ENCODE measurements around the gene KIF6.

The KIF6 gene

GRCh38 chr6:39452306-39453145 lies 272.7 kb downstream of the KIF6 start:
- peak; percentile 21 for DNase-seq (ENCODE audit: low read depth)
- no peak overlapping the region for H3K4me3 ChIP-seq (replicated peaks; ENCODE audit: low read depth, low read length)
- TF ChIP-seq CTCF (IDR thresholded peaks at IDR 0.05; ENCODE audit: low read length, missing control alignments): no peak

GRCh38 chr6:39451831-39452230 lies 273.4 kb downstream of the KIF6 start:
- no peak overlapping the region for H3K4me3 ChIP-seq (replicated peaks; ENCODE audit: low read depth, low read length)
- peak; percentile 38 for TF ChIP-seq CTCF (IDR thresholded peaks at IDR 0.05; ENCODE audit: low read length, missing control alignments)

GRCh38 chr6:39449022-39449421 lies 276.2 kb downstream of the KIF6 start:
- DNase-seq (ENCODE audit: low read depth): no peak
- no peak overlapping the region for H3K4me3 ChIP-seq (replicated peaks; ENCODE audit: low read depth, low read length)
- TF ChIP-seq CTCF (IDR thresholded peaks at IDR 0.05; ENCODE audit: low read length, missing control alignments): no peak

More at GRCh38 chr6:39451831-39452230, 273.4 kb downstream of the KIF6 start:
- no peak for DNase-seq (ENCODE audit: low read depth)

- no peak for DNase-seq (ENCODE audit: low read depth)
- no peak overlapping the region for H3K4me3 ChIP-seq (replicated peaks; ENCODE audit: low read depth, low read length)
- TF ChIP-seq CTCF (IDR thresholded peaks at IDR 0.05; ENCODE audit: low read length, missing control alignments): no peak
Measured at GRCh38 chr6:39446909-39447308, 278.3 kb downstream of the KIF6 start.

DNA sequence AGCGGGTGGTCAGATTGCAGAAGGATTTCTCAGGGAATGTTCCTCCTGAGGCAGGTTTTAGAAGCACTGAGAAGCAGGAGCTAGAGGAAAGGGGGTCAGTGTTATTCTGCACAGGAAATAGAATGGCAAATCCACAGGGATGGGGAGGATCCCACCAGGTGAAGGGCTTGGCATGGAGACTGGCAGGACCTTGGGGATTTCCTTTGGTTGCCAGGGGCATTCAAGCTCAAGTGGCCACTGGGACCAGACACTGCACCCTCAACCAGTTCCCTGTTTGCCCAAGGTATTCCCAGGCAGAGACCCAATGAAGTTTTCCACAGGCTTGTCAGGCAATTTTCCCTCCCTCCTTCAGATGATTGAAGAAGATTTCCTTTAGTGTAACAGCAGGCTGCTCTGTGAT lies 279.5 kb downstream of the KIF6 start:
- no peak for TF ChIP-seq CTCF (IDR thresholded peaks at IDR 0.05; ENCODE audit: low read length, missing control alignments)
- no peak for DNase-seq (ENCODE audit: low read depth)
- H3K4me3 ChIP-seq (replicated peaks; ENCODE audit: low read depth, low read length): no peak overlapping the region

DNA sequence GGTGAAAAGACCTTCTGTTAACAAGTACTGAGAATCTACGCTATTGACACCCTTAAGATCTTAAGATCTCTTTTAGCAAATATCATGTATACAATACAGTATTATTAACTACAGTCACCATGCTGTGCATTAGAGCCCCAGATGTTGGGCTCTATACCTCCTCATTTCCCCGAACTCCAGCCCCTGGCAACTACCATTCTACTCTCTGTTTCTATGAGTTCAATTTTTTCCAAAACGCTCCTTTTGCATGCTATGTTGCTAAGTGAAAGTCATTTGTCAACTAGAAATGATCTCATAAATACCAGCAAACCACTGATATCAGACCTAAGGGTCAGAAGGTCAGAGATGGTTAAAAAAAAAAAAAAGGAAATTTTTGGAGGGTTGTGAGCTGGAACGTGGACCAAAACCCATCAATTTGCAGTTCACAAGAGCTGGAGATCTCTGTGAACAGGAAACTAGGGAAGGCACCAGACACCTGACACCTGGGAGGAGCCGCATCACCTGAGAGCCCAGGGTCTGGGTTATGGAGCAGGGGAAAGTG lies 280.7 kb downstream of the KIF6 start:
- DNase-seq (ENCODE audit: low read depth): no peak
- TF ChIP-seq CTCF (IDR thresholded peaks at IDR 0.05; ENCODE audit: low read length, missing control alignments): no peak
- H3K4me3 ChIP-seq (replicated peaks; ENCODE audit: low read depth, low read length): no peak overlapping the region

Measured in fibroblast of pulmonary artery (primary cell).